ENCODE data around the gene TFDP1.

The TFDP1 gene

GRCh38 chr13:113598081-113598410 is 13.5 kb downstream of the TFDP1 start:
- DNase-seq (ENCODE audit: low read depth), result no peak

- DNase-seq (ENCODE audit: low read depth), result no peak
These were observed 13.9 kb downstream of the TFDP1 start for GRCh38 chr13:113598481-113598880.

GRCh38 chr13:113599391-113599790 is 14.8 kb downstream of the TFDP1 start:
- no peak for DNase-seq (ENCODE audit: low read depth)

GRCh38 chr13:113601166-113602070 is 16.9 kb downstream of the TFDP1 start:
- no peak for DNase-seq (ENCODE audit: low read depth)

- DNase-seq (ENCODE audit: low read depth), result no peak
These were observed 17.9 kb downstream of the TFDP1 start for GRCh38 chr13:113602291-113602988.

GRCh38 chr13:113603116-113603710 is 18.7 kb downstream of the TFDP1 start:
- DNase-seq (ENCODE audit: low read depth), result no peak

- DNase-seq (ENCODE audit: low read depth), result no peak
These were observed 19.6 kb downstream of the TFDP1 start for GRCh38 chr13:113604186-113604585.

- no peak for DNase-seq (ENCODE audit: low read depth)
These were observed 20.9 kb downstream of the TFDP1 start for GRCh38 chr13:113605461-113605860.

GRCh38 chr13:113605866-113606438 is 21.4 kb downstream of the TFDP1 start:
- DNase-seq (ENCODE audit: low read depth), result no peak

- DNase-seq (ENCODE audit: low read depth), result no peak
These were observed 22.7 kb downstream of the TFDP1 start for GRCh38 chr13:113607056-113607888.

- DNase-seq (ENCODE audit: low read depth), result no peak
These were observed 23.5 kb downstream of the TFDP1 start for GRCh38 chr13:113607889-113608635.

GRCh38 chr13:113608967-113609533 is 24.5 kb downstream of the TFDP1 start:
- no peak for DNase-seq (ENCODE audit: low read depth)

GRCh38 chr13:113609616-113610015 is 25.1 kb downstream of the TFDP1 start:
- no peak for DNase-seq (ENCODE audit: low read depth)

GRCh38 chr13:113610266-113610665 is 25.7 kb downstream of the TFDP1 start:
- DNase-seq (ENCODE audit: low read depth), result no peak

- DNase-seq (ENCODE audit: low read depth), result no peak
These were observed 27.4 kb downstream of the TFDP1 start for GRCh38 chr13:113611996-113612395.

GRCh38 chr13:113612607-113613006 is 28.1 kb downstream of the TFDP1 start:
- no peak for DNase-seq (ENCODE audit: low read depth)

- no peak for DNase-seq (ENCODE audit: low read depth)
These were observed 29.3 kb downstream of the TFDP1 start for GRCh38 chr13:113613789-113614379.

GRCh38 chr13:113616281-113616906 is 31.8 kb downstream of the TFDP1 start:
- DNase-seq (ENCODE audit: low read depth), result no peak

GRCh38 chr13:113616991-113617749 is 32.6 kb downstream of the TFDP1 start:
- no peak for DNase-seq (ENCODE audit: low read depth)

Measured in stromal cell of bone marrow (primary cell).